ENCODE data around the gene SNTB2. TPM values are rescaled to one million over a fixed set of nuclear protein-coding genes. Genes with fewer than 3 reads are reported as not detected.

SNTB2 gene
- total and polyA plus RNA-seq, 2 donors (not counting 1 experiment from before 2014, with no cell fraction given) = 51.8 to 63.3 TPM

DNA sequence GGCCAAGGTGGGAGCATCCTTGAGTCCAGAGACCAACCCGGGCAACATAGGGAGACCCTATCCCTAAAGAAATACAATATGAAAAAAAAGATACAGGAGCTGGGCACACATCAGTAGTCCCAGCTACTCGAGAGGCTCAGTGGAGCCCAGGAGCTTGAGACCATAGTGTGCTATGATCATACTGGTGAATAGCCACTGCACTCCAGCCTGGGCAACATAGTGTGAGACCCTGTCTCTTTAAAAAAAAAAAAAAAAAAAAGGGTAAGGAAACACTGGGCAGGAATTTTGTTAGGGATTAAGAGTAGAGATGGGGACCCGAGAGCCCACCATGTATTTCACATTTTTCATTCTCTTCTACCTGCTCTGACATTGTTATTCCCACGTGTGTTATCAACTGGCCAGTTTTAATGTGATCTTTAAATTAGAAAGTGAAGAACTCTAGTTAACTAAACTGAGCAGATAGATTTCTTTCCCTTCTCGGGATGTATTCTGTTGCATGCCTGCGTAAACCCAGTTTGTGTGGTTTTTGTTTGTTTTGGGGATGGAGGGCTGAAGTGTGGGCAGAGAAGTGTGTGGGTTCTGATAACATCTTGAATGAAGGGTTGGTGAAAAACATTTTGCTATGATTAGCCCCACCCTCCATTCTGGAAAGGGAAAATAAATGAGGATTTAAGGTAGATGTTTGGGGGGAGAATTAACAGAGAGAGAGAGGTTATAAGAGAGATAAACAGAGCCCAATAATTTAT lies 17.2 kb upstream of the SNTB2 start:
- Histone ChIP-seq H3K36me3 (ENCODE audit: control insufficient read depth, insufficient read depth, low read length) (peaks cover 2% of the 10 kb centered on the region), H3K9ac (ENCODE audit: insufficient read depth, low read length) (no peak overlapping the region), H3K27ac (ENCODE audit: insufficient read depth, low read length) (no peak overlapping the region), H3K27me3 (ENCODE audit: control insufficient read depth, insufficient read depth, low read length) (no peaks in the 10 kb centered on the region), H3K4me3 (replicated peaks in 1 of 4; ENCODE audit: control extremely low read depth in 1 of 4, insufficient read depth in 1 of 4, low read depth in 3 of 4, low read length in 4 of 4) (no peak overlapping the region), H3K4me1 (ENCODE audit: control insufficient read depth, extremely low read depth, insufficient read depth, low read length) (peaks cover 27% of the 10 kb centered on the region), H4K20me1 (ENCODE audit: control insufficient read depth, extremely low read depth, insufficient read depth, low read length) (no peaks in the 10 kb centered on the region), H3K79me2 (ENCODE audit: control insufficient read depth, insufficient read depth, low read length) (no peaks in the 10 kb centered on the region), H2AFZ (ENCODE audit: low read length) (no peak overlapping the region), H3K4me2 (ENCODE audit: extremely low read depth, insufficient read depth, low read length) (no peak overlapping the region), H3K9me3 (ENCODE audit: control insufficient read depth, insufficient read depth, low read depth, low read length) (no peaks in the 10 kb centered on the region)
- DNase-seq (ENCODE audit: low read depth in 2 of 2) = no peak
- TF ChIP-seq, protein P1, sequence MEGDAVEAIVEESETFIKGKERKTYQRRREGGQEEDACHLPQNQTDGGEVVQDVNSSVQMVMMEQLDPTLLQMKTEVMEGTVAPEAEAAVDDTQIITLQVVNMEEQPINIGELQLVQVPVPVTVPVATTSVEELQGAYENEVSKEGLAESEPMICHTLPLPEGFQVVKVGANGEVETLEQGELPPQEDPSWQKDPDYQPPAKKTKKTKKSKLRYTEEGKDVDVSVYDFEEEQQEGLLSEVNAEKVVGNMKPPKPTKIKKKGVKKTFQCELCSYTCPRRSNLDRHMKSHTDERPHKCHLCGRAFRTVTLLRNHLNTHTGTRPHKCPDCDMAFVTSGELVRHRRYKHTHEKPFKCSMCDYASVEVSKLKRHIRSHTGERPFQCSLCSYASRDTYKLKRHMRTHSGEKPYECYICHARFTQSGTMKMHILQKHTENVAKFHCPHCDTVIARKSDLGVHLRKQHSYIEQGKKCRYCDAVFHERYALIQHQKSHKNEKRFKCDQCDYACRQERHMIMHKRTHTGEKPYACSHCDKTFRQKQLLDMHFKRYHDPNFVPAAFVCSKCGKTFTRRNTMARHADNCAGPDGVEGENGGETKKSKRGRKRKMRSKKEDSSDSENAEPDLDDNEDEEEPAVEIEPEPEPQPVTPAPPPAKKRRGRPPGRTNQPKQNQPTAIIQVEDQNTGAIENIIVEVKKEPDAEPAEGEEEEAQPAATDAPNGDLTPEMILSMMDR (conservative IDR thresholded peaks at IDR 0.05 in 1 of 2, IDR thresholded peaks at IDR 0.05 in 1 of 2; ENCODE audit: low read depth in 1 of 2, low read length in 2 of 2) = no peak
- no peak for TF ChIP-seq EZH2 (IDR thresholded peaks at IDR 0.05; ENCODE audit: low read length, missing control alignments)

DNA sequence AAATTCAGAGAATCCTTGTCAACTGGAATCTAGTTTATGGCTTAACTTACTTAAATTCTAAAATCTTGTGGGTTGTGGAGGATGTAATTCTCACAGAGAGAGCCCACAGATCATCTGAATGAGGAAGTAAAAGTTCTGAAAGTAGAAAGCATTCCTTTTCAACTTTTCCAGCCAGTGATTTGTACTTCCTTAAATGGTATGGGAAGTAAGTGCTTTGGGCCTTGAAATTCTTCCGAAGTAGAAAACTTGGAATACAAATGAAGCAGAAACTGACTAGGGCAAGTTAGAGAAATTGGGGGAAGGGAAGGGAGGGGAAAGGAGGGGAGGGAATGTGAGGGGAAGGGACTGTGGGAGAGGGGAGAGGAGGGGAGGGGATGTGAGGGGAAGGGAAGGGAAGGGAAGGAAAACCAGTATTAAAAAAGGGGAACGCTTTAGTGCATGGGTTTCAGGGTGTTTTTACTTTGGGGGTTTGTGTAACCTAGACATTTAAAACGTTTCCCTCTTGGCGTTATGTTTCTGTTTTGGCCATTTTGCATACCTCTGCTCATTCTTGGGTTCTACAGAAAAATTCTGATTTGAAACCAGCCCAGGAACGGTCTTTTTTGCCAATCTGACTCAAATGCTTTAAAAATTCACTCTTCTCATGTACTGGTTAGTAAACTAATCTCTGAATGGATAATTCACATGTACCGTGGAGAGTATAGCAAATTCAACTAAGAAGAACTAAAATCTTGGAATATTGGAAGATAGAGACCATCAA lies 15.5 kb upstream of the SNTB2 start:
- Histone ChIP-seq H3K27me3 (ENCODE audit: control insufficient read depth, insufficient read depth, low read length) (no peaks in the 10 kb centered on the region), H3K9me3 (ENCODE audit: control insufficient read depth, insufficient read depth, low read depth, low read length) (no peaks in the 10 kb centered on the region), H4K20me1 (ENCODE audit: control insufficient read depth, extremely low read depth, insufficient read depth, low read length) (no peaks in the 10 kb centered on the region), H3K27ac (ENCODE audit: insufficient read depth, low read length) (peak overlapping the region; percentile 42), H3K9ac (ENCODE audit: insufficient read depth, low read length) (no peak overlapping the region), H3K4me3 (replicated peaks in 1 of 4; ENCODE audit: control extremely low read depth in 1 of 4, insufficient read depth in 1 of 4, low read depth in 3 of 4, low read length in 4 of 4) (no peak overlapping the region), H3K36me3 (ENCODE audit: control insufficient read depth, insufficient read depth, low read length) (peaks cover 2% of the 10 kb centered on the region), H3K4me1 (ENCODE audit: control insufficient read depth, extremely low read depth, insufficient read depth, low read length) (peaks cover 19% of the 10 kb centered on the region), H2AFZ (ENCODE audit: low read length) (no peak overlapping the region), H3K79me2 (ENCODE audit: control insufficient read depth, insufficient read depth, low read length) (no peaks in the 10 kb centered on the region), H3K4me2 (ENCODE audit: extremely low read depth, insufficient read depth, low read length) (peak overlapping the region; percentile 8)
- TF ChIP-seq, protein P1 (conservative IDR thresholded peaks at IDR 0.05 in 1 of 2, IDR thresholded peaks at IDR 0.05 in 1 of 2; ENCODE audit: low read depth in 1 of 2, low read length in 2 of 2) = no peak
- no peak for TF ChIP-seq EZH2 (IDR thresholded peaks at IDR 0.05; ENCODE audit: low read length, missing control alignments)
- peak; percentile 62 to 90 for DNase-seq (ENCODE audit: low read depth in 2 of 2)

DNA sequence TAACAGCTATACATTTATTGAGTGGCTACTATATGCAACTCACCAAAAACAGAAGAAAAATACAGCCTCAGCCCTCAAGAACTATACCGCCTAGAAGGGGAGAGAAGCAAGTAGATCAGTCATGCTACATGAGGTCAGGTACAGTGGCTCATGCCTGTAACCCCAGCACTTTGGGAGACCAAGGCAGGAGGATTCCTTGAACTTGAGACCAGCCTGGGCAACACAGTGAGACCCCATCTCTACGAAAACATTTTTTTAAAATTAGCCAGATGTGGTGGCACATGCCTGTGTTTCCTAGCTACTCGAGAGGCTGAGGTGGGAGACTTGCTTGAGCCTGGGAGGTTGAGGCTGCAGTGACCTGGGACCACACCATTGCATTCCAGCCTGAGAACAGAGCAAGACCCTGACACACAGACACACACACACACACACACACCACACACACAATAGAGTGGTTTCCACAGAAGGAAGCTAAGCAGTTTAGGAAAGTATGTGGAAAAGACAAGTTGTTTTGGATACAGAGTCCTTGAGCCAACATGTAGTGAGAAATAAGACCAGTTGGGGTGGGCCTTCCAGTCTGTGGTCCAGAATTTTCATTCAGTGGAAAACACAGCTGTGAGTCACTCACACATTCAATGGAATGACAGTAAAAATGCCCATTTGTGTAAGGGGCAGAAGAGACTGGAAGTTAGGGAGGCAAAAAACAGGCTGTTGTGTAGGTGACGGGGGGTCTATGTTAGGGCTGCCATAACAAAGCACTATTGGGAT lies 10.7 kb upstream of the SNTB2 start:
- TF ChIP-seq, protein P1 (conservative IDR thresholded peaks at IDR 0.05 in 1 of 2, IDR thresholded peaks at IDR 0.05 in 1 of 2; ENCODE audit: low read depth in 1 of 2, low read length in 2 of 2) = no peak
- TF ChIP-seq EZH2 (IDR thresholded peaks at IDR 0.05; ENCODE audit: low read length, missing control alignments) = no peak
- Histone ChIP-seq H3K9me3 (ENCODE audit: control insufficient read depth, insufficient read depth, low read depth, low read length) (no peaks in the 10 kb centered on the region), H3K4me1 (ENCODE audit: control insufficient read depth, extremely low read depth, insufficient read depth, low read length) (peaks cover 13% of the 10 kb centered on the region), H3K36me3 (ENCODE audit: control insufficient read depth, insufficient read depth, low read length) (no peaks in the 10 kb centered on the region), H4K20me1 (ENCODE audit: control insufficient read depth, extremely low read depth, insufficient read depth, low read length) (no peaks in the 10 kb centered on the region), H3K4me2 (ENCODE audit: extremely low read depth, insufficient read depth, low read length) (no peak overlapping the region), H3K9ac (ENCODE audit: insufficient read depth, low read length) (no peak overlapping the region), H2AFZ (ENCODE audit: low read length) (no peak overlapping the region), H3K27ac (ENCODE audit: insufficient read depth, low read length) (peak overlapping the region; percentile 51), H3K27me3 (ENCODE audit: control insufficient read depth, insufficient read depth, low read length) (no peaks in the 10 kb centered on the region), H3K4me3 (replicated peaks in 1 of 4; ENCODE audit: control extremely low read depth in 1 of 4, insufficient read depth in 1 of 4, low read depth in 3 of 4, low read length in 4 of 4) (no peak overlapping the region), H3K79me2 (ENCODE audit: control insufficient read depth, insufficient read depth, low read length) (no peaks in the 10 kb centered on the region)
- DNase-seq (ENCODE audit: low read depth in 2 of 2) = peak; percentile 78 to 86
